ENCODE results near the gene CNTNAP2. TPM values are rescaled to one million over a fixed set of nuclear protein-coding genes. Genes with fewer than 3 reads are reported as not detected.

CNTNAP2 gene
- total and polyA plus RNA-seq, 4 donors = 0.14 to 2.3 (median 1.1) TPM

- 60% methylated on average over 2 of the region's 2 CpGs for WGBS
- H3K4me1 ChIP-seq (ENCODE audit: control insufficient read depth in 4 of 4, insufficient read depth in 4 of 4, low read length in 3 of 4) = no peaks in the 10 kb centered on the region
- DNase-seq (ENCODE audit: low spot score) = no peak
- H3K9ac ChIP-seq (ENCODE audit: low read depth in 1 of 2, low read length in 2 of 2) = no peak overlapping the region
- H3K36me3 ChIP-seq (ENCODE audit: control insufficient read depth in 4 of 4, insufficient read depth in 3 of 4, low read depth in 1 of 4, low read length in 3 of 4) = no peaks in the 10 kb centered on the region
- H3K27me3 ChIP-seq (ENCODE audit: control insufficient read depth in 4 of 4, insufficient read depth in 4 of 4, low read length in 3 of 4) = no peaks in the 10 kb centered on the region
- H3K4me3 ChIP-seq (ENCODE audit: low read depth in 1 of 3, low read length in 3 of 3) = no peak overlapping the region
- H3K27ac ChIP-seq (ENCODE audit: low read depth in 1 of 2, low read length in 2 of 2) = no peak overlapping the region
- H3K9me3 ChIP-seq (ENCODE audit: control insufficient read depth in 4 of 4, low read length in 3 of 4) = no peaks in the 10 kb centered on the region
- no peak for TF ChIP-seq HNF4G (IDR thresholded peaks at IDR 0.05)
- TF ChIP-seq NR2F2 (IDR thresholded peaks at IDR 0.05) = no peak
- TF ChIP-seq TAF1 (conservative IDR thresholded peaks at IDR 0.05) = no peak
- no peak for TF ChIP-seq JUND (IDR thresholded peaks at IDR 0.05)
- TF ChIP-seq REST (IDR thresholded peaks at IDR 0.05) = no peak
- TF ChIP-seq MAX (IDR thresholded peaks at IDR 0.05) = no peak
- TF ChIP-seq FOXA1 (IDR thresholded peaks at IDR 0.05) = no peak
- no peak for TF ChIP-seq YY1 (IDR thresholded peaks at IDR 0.05)
- no peak for TF ChIP-seq SP1 (IDR thresholded peaks at IDR 0.05)
- no peak for TF ChIP-seq HNF4A (conservative IDR thresholded peaks at IDR 0.05)
- no peak for TF ChIP-seq ATF3 (IDR thresholded peaks at IDR 0.05)
- no peak for TF ChIP-seq GABPA (IDR thresholded peaks at IDR 0.05 in 1 of 2, conservative IDR thresholded peaks at IDR 0.05 in 1 of 2)
- TF ChIP-seq RXRA (IDR thresholded peaks at IDR 0.05) = no peak
- no peak for TF ChIP-seq FOXA2 (IDR thresholded peaks at IDR 0.05)
- no peak for TF ChIP-seq CTCF (IDR thresholded peaks at IDR 0.05; ENCODE audit: low read depth, low read length, missing input control)
- no peak for TF ChIP-seq ZBTB33 (IDR thresholded peaks at IDR 0.05)
- TF ChIP-seq RAD21 (IDR thresholded peaks at IDR 0.05) = no peak
- TF ChIP-seq EGR1 (IDR thresholded peaks at IDR 0.05; ENCODE audit: low read depth in 2 of 2) = no peak
Observed at GRCh38 chr7:147183276-147183675, 1066.7 kb downstream of the CNTNAP2 start.
